ENCODE data around the gene MBNL2.

Gene MBNL2

DNA sequence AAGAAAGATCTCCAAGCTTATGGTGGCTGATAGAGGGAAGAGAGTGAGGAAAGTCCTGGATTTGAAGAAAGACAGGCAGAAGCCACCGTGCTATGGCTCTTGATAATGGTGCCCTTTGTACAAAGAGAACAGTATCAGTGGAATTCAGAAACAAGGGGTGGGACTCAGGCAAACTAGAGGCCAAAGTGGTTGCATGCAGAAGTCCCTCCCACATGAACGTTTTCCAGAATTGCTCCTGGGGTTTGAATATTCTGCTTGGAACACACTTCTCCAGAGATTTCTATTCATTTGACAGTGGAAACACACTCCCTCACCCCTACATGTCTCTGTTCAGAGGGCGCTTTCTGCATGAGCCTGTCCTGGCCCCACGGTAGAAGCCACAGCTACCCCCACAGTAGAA, 10.1 kb upstream of the MBNL2 start:
- DNase-seq = no peak

DNA sequence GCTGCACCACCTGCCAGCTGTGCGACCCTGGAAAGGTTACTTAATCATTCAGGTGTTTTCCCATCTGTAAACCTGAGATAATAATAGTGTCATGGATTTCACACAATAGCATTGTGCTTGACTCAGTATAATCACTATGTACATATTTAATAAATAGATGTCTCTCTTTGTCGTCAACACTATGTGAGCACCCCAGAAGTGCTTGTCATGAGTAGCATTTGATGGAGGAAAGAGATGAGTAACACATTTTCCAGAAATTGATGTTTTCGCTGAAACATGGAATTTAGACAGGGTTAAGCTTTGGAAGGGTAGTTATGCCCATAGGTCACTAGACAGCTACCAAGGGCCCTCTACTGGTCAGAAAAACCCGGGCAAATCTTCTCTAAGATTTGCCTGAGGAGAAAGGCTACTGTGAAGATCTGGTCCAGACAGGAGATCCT, 9.5 kb upstream of the MBNL2 start:
- no peak for DNase-seq

DNA sequence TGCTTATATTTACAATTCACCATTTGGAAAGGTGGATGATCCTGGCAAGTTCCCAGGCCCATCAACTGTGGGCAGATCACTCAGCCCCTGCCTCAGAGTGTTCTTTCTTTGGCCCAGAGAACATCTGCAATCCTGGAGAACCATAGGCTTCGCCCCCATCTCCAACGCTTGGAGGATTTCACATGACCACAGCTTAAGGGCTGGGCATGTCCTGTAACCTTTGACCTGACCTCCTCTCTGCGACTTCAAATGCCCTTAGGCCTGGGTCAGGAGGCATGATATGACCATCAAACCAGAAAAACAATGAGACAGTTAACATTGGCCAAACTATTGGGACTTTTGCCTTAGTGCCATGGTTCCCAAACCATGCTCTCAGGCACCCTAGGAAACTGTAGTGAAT, 7.2 kb upstream of the MBNL2 start:
- no peak for DNase-seq

DNA sequence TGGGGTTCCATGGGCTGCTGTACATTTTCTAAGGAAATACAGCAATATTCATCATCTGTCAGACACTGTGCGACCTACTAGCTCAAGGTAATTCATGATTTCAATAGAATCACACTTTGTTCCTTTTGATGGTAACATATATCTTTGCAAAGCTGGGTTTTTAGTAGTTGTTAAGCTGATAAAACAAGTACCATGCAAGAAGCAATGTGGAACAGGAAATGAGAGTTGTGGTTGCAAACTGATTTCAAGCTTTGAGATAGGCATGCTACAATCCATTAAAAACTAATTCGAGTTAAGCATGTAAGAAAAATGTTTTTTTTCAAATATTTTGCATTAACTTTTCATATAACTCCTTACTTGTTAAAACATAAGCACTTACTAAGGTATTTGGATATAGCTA, 6.8 kb upstream of the MBNL2 start:
- DNase-seq = peak; percentile 24

DNA sequence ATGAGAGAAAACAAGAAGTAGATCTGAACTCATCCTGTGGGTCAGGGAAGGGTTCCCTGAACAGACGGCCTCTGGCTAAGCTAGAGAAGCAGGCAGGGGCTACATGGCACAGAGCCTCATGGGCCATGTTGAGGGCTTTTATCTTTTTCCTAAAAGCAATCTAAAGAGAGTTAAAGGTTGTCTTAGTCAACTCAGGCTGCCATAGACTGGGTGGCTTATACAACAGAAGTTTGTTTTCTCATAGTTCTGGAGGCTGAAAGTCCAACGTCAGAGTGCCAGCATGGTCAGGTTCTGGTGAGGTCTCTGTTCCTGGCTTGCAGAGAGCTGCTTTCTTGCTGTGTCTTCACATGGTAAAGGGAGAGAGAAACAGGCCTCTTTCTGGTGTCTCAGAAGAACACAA, 2.9 kb upstream of the MBNL2 start:
- no peak for DNase-seq

DNA sequence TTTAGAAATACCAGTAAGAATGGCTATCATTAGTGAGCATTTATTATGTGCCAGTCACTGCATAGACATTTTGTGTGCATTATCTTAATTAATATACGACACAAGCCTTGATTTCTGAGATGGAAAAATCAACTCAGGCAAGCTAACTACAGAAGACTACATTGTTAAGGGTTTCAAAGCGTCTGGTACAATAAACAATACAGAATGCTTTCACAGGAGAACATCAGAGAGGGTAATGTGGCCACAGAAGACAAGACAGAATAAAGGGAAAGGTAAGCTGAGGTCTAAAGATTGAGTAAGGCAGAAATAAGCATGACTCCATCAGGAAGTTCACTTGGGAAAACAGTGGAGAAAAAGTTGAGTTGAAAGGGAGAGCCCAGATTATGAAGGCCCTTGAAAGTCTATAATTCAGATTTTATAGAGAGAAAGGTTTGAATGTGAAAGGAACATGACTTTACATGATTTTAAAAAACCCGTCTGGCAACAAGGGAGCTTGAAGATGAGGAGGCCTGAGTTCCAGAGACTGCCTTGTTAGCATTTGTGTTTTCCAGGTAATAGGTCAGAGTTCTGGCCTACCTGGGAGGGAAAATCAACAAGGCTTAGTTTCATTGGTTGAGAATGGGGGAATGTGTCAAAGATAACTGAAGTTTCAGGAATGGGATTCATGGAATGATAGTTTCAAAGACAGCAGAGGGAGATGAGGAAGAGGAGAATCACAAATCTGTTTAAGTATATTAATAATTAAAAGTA, 1.8 kb upstream of the MBNL2 start:
- no peak for DNase-seq

DNA sequence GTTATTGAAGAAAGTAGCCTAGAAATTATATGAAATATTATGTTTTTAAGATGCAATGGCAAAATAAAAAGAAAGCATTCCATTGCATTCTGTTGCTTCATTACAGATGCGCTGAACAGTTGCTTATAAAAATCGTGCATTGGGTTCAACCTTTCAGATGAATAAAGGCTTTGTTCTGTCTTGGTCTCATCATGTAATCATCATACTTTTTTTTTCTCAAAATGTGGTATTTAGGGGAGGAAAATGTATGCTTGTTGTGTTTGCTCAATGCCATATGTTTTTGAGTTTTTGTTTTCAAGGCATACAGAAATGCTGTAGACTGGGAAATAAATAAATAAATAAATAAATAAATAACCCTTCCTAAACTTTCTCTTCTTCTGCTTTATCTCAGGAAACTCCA, 1.1 kb upstream of the MBNL2 start:
- DNase-seq = no peak

DNA sequence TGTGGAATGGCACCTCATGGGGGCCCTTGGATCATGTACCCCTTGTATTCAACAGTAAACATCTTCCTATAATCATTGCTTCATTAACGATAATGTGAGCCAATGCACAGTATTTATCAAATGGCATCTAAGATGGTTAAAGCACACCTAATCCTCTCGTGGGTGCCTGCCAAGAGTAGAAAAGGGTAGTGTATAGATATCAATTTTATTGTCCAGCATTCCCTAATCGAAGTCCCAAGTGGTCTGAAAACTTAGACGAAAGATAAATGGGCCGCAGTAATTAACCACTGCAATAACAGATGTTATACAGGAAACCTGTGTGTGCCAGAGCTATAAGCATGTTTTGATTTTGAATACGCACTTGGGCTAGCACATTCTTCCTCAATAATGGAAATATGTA, 667 bp upstream of the MBNL2 start:
- no peak for DNase-seq

DNA sequence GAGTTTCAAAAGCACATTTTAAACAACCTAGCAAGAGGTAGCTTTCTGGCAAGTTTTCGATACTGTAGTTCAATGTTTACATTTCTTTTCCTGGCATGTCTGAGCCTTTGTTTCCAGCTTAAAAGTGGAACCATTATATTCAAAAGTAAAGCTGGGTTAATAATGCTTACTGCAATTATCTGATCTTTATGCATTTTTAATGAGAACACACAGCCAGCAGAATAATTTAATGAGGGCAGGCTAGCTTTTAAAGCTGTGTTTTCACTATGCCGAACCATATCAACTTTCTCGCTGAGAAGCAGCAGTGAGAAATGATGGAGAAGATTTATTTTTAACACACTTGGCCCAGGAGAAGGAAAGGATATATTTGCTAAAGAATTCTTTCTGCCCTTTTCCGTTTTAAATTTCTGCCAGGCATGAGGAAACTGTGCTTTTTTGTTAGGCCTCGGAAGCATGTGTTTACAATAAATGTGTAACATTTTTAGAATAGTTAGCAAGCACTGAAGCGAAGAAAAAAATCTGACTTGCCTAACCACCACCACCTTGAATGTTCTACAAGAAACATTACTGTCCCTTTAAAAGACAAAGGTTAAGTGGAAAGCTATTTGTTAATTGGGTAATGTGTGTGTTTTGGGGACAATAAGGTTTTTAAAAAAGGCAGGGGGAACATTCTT, 1.0 kb downstream of the MBNL2 start:
- DNase-seq = peak; percentile 26

DNA sequence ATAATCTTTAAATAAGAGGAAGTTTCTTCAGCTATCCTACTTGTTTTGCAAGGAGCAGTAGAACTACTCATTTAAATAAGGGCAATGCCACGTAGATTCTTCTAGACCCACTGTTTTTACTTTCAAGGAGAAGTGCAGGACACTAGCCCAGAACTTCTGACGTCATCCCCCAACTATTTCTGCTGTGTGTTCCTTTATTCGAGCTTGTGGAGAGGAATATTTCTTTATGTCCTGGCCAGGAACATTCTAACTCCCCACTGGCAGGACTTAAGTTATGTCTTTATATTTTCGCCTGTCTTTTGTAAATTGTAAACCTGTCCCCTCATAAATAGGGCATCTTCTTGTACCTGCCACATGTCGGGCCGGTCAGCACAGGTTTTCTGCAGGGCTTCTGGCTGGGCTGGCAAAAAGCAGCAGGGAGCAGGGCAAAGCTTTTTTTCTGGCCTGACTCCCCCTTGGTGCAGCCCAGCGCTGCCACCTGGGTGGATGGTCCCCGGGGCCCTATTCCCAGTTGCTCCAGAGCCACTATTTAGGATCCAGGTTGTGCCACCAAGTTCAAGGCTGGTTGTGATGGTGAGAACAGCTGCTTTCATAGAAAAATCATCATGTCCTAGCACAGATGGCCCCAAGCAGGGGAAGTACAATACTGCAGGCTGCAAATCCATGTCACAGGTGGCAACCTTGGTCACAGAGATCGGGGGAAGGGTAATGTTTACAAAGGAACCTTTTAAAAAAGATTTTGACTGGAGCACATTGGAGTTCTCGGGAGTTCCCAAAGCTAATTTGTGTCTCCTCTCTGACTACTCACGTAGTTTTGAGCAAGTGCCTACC, 1.8 kb downstream of the MBNL2 start:
- peak; percentile 50 for DNase-seq

DNA sequence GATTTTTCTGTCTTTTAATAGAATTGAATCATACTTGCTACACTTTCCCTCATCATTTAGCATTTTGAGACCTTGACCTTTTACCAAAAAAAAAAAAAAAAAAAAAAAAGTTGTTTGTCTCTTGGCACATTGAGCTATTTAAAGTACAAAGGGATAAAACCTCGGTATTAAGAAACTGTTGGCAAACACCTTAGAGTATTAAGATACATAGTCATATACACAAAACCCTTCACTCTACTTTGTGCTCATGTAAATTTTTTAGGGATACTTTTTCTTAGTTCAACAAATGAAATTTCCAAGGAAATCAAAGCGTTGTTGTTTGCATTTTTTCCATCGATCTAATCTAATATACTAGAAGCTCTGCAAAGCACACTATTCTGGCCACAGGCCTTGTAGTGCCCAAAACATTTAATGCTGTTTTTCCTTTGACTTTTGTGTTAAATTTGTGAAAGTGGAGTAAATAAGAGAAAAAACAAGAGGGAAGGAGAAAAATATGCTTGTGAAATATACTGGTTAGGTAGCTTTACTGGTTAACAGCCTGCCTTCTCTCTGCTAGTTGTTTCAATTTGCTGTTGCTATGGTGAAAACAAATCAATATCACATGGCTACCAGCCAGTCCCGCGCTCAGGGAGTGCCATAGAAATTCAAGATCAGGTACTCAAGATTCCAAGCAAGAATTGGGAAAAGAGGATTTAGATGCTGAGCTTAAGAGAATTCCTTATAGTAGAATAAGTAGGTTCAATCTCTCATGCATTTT, 2.6 kb downstream of the MBNL2 start:
- peak; percentile 76 for DNase-seq

DNA sequence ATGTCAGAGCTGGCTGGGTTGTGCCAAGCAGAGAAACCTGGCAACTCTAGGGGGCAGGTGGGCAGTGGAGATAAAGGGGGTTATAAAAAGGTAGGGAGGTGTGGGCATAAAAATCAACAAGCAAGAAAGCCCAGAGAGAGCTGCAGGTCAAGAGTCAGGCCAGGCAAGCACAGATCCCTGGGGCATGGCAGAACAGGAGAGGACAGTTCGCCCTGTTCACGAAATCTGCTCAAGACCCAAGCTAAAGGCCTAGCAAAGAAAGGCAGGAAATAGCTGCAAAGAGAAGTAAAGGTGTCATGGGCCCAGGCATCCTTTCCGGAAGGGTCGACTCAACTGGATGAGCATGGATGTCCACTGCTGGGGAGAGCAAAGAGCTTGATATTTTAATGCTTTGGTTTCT, 3.4 kb downstream of the MBNL2 start:
- DNase-seq = peak; percentile 27

DNA sequence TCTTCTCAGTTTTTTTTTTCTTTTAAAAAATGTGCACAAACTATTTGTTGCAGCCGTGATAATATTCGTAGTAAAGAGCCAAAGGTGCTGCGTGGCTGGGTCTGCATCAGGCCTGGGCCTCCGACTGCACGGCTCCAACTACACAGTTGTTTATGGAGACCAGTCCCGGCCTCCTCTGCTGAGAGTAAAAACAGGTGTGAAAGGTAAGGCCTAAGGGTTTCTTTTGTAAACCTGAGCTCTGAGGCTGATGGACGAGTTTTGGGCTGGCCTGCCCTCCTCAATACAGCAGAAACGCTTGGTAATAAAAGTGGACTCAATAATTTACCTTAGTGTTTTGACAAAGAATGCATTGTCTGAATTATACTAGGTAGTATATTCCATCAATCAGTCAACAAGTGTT, 3.9 kb downstream of the MBNL2 start:
- no peak for DNase-seq

DNA sequence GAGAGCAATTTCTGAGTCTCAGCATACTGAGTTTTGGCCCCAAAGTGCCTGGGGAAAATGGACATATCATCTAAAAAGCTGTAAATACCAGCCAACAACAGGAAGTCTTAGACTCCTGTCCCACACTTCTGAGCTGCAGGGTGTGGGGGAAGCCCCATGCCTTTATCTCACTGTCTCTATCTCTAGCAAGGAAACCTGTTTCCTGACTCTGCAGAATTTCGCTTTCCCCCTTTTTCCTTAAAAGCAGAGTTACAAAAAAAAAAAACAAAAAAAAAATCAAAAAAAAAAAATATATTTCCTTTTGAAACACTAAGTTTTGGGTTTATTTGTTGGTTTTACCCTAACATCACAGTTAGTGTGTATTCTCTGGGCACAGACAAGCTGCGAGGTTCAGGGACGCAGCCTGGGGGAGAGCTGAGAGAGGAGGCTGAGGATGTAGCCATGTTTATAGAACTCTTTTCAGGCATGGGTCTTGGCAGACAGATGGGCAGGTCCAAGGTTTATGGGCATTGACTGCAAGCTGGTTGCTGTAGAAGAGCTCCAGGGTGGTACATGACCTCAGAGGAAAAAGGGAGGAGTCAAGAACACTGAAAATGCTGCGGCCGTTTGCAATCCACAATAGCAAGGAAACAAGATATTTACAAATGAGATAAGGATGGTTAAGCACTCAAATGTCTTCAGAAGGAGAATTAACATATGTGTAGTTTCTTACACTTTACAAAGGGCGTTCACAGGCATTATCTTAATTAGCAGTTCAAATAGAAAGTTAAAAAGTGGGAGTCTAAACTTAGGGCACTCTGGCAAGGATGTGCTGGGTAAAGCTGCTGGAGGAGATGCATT, 4.9 kb downstream of the MBNL2 start:
- peak; percentile 74 for DNase-seq

DNA sequence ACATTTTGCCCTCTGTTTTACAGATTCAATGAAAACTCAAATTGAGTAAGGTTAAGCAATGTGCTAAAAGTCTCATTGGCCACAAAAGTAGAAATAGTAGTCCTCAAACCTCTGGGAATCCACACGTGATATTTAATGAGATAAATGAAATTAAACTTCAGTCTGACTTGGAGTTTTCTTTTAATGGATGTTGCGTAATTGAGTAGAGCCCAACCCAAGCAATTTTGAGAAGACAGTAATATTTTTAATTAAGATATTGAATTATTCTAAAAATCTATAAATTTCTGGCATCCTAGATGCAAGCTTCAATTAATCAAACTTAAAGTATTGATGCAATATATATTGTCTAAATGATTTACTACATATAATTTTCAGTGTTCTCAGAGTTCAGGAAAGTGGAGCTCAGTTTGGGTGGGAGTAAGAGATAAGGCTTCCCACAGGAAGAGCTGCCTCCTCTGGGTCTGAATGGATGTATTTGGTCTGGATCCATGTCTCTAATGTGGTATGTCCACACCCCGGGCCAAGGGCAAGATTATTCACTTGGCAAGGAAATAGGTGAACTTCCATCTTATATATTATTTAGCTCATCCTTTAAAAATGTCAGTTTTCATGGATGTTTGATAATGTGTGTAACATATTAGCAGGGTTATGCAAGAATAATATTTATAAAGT, 6.9 kb downstream of the MBNL2 start:
- no peak for DNase-seq

DNA sequence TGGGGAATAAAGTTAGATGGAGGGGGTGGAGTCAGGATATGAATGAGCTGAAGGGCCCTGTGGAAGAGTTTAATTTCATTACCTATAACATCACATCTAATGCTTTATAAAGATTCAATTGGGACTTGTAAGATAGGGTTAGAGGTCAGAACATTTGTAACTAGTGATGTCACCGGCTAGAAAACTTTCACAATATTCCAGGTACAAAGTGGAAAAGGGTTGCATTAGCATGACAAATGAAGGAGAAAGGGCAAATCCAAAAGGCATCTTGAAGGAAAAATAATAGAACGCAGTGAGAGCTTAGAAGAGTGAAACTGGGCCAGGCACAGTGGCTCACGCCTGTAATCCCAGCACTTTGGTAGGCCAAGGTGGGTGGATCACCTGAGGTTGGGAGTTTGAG, 7.6 kb downstream of the MBNL2 start:
- no peak for DNase-seq

DNA sequence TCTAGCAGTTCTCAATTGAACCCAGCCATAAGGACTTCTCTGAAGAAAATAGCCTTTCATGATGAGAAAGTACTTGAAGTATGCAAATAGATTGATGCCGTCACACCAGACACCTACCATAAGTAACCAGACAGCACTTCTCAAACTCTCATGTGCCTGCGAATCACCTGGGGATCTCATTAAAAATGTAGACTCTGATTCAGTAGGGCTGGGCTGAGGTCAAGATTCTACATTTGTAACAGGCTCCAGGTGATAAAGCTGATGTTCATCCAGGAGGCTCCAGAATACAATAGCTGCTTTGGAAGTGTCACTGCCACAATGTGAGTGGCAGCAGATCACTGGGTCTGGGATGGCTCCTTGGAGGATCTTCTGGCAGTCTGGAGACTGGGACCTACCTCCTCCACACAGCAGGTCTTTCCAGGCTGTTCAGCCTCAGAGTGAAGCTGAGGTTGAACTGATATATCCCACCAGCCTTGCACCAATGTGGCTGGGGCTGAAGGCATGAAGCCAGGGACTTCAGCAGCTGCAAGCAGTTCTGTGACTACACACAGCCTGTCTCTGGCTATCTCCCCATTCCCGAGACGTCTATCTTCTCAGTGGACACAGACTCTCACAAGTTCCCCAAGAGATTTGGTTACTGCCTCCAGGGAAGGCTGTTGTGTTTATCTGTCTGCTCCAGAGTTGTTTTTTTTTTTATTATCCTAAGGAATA, 9.1 kb downstream of the MBNL2 start:
- DNase-seq = no peak

DNA sequence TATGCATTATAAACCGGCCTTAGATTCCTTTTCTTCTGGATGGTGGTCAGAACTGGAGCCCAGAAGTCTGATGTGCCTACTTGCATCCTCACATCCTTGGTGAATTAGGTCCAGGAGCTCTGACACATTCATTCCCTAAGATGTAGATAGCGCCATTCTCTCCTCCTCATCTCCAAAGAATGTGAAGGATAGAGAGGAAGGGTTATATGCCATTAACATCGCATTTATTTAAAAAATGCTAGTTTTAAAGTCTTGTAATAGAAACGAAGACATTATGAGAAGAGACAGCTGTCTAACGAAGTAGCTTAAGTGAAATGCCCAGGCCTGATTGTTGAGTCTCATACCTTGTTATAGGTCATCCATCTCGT, 9.7 kb downstream of the MBNL2 start:
- DNase-seq = no peak

DNA sequence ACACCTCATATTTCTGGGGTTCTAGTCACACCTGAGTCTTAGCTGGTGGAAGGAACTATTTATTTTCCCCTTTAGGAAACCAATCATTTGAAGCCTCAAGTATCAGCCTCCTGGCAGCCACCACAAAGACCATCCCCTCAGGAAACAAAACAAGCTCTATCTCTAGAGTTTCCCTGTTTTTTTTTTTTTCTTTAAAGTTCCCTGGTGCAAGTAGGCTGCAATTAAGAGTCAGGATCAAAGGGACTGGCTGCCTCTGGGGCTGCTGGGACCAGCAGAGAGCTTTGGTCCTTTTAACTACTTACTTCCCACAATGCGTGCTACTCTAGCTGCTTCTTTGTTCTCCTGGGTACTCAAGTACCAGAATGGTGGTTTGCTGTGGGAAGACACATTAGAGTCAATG, 11.4 kb downstream of the MBNL2 start:
- DNase-seq = no peak

DNA sequence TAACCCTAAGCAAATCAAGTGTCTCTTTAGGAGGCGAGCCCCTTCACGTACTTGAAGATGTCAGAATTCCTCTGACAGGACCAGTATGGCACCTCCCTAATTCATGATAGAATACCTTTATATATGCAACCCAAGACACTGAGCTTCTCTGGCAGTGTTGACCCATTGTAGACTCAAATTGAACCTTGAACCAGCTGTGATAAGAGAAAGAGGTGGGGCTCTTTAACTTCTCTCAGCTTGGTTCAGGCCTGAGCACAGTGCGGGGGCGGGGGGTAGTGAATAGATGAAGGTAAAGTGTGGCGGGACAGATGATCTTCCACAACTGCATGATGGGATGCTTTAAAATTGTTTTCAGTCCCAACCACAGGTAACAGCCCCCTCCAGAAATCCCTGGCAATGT, 12.1 kb downstream of the MBNL2 start:
- DNase-seq = no peak

DNA sequence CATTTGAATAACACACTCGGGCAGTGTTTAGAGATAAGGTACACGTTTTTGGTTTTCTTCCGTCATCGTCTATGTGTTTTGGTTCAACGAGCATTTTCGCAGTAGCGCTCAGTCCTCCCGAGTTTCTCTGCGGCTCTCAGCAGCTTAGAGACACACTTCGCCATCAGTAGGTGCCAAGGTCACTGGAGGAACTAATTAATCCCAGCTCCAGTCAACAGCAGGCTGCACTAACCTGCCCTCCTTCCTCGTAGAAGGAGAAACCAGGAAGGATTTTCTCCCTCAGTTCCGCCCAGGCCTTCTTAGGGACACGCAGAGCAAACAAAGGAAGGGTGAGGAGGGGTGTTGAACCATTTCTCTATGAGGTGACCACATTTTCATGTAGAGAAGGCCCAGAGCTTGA, 12.6 kb downstream of the MBNL2 start:
- no peak for DNase-seq

Data from CD4-positive, alpha-beta T cell treated with Interleukin-12 subunit alpha and Interleukin-12 subunit beta, for 1 hour (primary cell).